Stimulated activated CD8-positive, alpha-beta memory T cell treated with anti-CD3 and anti-CD28 coated beads, Interleukin-7, amount 100 ng/mL, for 1 hour (primary cell): ENCODE measurements around the gene ACBD5.
A peak's percentile ranks its signal among the peaks of the same experiment; 100 is the strongest.
"Not testable (repeated sequence)": the region's sequence is repeated elsewhere in the genome, so short reads cannot be mapped to it uniquely, and the experiment has no call there.

Source experiments
- DNase-seq, 2 donors: peaks; one replicate each; pipeline ENCODE4 v3.0.0-alpha.2; 2020; ENCODE audit warnings: low read depth in 2 of 2

The ACBD5 gene

DNA sequence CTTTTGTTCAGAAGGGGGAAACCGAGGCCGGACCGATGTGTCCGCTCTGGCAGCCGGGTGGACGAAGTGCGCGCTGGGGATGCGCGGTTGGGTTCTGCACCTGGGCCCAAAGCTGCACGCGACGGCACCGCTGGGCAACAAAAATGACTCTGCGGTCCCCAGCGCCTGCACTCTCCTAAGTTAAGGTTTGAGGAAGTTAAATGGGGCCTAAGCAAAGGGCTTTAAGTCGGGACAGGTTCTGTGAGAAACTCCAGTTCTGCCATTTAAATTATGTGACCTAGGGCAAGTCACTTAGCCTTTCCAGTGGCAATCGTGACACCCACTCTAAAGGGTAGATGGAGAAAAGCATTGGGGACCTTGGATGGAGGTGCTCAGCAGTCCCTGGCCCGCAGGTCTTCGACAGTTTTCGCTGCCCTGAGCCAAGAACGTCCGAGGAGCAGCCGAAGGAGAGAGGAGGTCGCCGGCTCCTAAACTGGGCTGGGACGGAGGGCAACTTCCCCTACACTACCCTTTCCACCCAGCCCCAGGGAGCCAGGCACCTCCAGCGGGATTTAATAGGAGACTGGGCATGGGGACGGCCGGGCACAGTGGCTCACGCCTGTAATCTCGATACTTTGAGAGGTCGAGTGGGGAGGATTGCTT is 534 bp upstream of the ACBD5 start:
- peak in 1 of 2 donors; percentile 13 for DNase-seq

DNA sequence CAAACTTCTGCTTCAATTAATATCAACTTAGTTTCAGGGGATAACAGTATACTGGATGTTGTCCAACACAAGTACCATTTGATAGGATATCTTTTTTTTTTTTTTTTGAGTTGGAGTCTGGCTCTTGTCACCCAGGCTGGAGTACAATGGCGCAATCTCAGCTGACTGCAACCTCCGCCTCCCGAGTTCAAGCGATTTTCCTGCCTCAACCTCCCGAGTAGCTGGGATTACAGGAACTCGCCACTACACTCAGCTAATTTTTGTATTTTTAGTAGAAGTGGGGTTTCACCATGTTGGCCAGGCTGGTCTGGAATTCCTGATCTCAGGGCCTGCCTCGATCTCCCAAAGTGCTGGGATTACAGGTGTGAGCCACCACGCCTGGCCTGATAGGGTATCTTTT is 3.1 kb downstream of the ACBD5 start:
- not testable (repeated sequence) for DNase-seq

DNA sequence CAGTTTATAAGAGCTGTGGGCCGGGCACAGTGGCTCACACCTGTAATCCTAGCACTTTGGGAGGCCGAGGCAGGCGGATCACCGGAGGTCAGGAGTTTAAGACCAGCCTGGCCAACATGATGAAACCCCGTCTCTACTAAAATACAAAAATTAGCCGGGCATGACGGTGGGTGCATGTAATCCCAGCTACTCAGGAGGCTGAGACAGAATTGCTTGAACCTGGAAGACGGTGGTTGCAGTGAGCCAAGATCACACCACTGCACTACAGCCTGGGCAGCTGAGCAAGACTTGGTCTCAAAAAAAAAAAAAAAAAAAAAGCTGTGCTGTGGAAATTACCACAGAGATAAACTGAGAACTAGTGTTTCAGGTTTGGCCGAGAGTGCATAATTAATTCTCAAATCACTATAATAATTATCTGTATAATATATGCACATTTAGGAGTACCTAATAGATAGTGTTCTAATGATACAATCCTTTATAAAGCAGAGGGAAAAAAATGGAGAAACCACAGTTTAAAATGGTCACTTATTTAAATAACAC is 3.9 kb downstream of the ACBD5 start:
- DNase-seq: not testable (repeated sequence)

DNA sequence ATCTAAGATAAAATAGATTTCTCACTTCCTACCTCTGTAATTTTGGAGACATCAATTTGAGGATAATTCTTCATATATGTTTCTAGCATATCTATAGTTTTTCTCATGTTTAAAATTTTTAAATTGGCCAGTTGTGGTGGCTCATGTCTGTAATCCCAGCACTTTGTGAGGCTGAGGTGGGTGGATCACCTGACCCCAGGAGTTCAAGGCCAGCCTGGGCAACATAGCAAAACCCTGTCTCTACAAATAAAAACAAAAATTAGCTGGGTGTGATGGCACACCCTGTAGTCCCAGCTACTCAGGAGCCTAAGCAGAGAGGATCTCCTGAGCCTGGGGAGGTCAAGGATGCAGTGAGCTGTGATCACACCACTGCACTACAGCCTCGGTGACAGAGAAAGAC is 4.9 kb downstream of the ACBD5 start:
- no peak for DNase-seq

DNA sequence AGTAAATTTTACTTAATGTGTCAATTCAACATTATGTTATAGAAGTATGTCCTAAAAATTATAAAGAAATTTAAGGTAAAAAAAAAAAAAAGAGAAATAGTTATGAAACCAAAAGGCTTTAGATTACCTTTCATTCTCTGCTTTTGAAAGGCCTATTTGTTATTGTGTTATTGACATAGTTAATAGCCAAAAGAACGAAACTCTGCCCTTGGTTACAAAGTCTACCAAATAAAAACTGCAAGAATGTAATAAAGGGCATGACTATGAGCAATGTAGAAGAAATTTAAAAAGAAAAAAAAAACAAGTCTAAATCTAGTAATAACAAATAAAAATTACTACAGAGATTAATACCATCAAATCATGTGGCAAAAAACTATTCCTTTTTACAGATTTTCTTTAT is 10.6 kb downstream of the ACBD5 start:
- no peak for DNase-seq

DNA sequence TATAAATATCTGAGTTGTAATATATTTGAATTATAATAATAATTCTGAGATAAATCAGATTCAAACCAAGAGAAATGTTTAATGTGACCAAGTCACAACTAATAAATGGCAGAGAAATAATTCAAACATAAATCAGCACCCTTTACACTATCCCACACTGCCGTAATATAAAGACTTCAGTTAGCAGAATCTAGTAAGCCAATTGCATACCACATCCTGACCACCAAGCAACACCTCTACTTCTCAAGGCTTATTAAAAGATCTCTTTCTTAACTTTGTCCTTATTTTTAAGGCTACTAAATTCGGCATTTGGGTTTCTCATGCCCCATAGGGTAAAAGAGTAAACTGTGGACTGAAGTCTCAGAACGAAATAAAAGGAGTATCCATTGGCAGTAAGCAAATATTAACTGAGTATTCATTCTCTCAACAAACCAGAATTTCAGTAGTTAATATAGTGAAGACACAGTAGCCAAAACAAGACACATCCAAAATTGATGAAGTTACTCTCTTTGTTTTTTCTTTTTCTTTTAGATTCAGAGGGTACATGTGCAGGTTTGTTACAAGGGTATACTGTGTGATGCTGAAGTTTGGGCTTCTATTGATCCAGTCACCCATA is 14.8 kb downstream of the ACBD5 start:
- no peak for DNase-seq

DNA sequence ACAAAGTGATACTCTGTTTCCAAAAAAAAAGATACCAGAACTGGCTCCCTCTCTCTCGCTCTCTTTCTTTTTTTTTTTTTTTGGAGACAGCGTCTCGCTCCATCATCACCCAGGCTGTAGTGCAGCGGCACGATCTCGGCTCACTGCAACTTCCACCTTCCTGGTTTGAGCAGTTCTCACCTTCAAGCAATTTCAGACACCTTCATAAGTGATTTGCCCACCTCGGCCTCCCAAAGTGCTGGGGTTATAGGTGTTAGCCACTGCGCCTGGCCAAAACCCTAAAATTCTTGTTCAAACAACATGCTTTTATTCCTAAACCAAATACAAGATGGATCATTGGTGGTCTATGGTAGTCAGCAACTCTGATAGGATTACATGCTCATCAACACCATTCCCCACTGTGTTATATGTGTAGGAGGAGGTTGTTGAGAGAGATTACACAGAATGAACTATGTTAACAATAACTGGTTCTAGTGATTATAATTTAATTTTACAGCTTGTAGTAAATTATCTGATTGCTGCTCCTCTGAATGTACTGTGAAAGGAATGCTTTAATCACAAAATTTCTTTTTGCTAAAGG is 15.5 kb downstream of the ACBD5 start:
- peak in 1 of 2 donors; percentile 6 for DNase-seq

DNA sequence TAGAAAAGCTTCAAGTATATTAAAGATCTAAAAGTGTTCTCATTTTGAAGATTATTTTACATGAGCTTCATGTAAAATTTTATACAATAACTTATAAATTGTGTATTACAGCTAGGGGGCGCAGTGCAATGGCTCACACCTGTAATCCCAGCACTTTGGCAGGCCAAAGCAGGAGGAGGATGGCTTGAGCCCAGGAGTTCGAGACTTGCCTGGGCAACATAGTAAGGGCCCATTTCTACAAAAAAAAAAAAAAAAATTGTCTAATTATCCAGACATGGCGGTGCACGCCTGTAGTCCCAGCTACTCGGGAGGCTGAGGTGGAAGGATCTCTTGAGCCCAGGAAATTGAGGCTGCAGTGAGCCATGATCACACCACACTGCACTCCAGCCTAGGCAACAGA is 16.6 kb downstream of the ACBD5 start:
- DNase-seq: no peak

DNA sequence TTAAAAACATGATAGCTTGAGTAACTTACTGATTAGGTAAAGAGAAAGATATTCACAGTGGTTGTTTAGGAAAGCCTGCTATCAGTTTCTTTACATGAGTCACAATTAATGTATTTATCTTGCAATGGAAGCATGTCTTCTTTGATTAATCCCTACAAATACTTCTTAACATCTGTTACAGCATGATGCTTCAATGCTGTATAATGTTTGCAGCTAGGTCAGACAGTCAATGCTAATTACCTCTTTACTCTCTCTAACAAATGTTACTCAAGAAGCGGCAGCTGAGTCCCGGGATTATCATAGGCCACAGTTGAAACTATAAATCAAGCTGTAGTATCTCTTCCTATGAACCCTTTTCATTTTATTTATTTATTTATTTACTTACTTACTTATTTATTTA is 33.2 kb downstream of the ACBD5 start:
- DNase-seq: no peak

DNA sequence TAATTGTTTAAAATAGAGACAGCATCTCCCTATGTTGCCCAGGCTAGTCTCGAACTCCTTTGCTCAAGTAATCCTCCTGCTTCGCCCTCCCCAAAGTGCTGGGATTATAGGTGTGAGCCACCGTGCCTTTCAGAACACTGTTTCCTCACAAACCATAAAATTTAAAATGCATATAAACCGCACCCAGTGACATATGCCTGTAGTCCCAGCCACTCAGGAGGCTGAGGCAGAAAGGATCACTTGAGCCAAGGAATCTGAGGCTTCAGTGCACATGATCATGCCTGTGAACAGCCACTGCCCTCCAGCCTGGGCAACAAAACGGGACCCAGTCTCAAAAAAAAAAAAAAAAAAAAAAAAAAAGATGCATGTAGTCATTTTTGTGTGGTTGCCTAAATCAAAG is 36.8 kb downstream of the ACBD5 start:
- no peak for DNase-seq

DNA sequence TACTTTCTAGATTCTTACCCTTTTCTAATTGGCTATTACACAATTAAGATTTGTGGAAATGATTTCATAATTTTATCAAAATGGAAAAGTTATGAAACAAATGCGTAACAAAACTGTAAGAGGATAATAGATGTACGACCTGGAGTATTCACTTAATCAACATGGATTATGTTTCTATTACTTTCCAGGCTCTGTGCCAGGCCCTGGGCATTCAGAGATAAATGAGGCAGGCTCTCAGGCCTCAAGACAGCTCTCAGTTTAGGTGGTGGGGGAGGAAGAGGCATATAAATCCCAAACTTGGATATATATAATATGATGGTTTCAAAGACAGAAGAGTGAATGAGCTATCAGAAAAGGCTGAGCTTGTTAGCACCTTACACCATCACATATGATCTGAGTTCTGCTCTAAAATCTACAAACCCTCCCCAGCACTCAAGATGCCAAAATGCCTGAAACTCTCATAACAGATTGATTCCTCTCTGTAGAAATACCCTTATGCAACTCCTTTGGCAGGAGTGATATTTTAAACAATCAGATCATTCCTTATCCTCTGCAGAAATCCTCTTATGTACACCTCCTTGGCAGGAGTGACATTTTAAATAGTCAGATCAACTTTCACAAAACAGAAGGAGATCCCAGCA is 42.5 kb downstream of the ACBD5 start:
- DNase-seq: no peak

DNA sequence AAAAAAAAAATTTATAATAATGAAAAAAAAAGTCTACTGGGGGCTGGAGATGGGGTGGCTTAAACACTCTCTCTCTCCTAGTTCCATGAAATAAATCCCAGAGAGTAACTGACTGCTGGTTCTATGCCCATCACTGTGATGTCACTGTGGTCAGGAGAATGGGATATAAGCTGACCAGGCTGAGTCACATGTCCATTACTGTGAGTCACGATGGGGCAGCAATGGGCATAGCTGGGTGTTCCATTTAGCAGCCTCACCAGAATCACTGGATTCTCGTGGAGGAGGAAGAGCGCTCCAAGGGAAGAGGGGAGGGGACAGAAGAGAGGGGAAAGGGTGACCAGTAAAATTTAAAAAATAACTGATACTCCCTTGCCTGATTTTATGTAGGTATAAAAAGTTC is 48.3 kb downstream of the ACBD5 start:
- no peak for DNase-seq

DNA sequence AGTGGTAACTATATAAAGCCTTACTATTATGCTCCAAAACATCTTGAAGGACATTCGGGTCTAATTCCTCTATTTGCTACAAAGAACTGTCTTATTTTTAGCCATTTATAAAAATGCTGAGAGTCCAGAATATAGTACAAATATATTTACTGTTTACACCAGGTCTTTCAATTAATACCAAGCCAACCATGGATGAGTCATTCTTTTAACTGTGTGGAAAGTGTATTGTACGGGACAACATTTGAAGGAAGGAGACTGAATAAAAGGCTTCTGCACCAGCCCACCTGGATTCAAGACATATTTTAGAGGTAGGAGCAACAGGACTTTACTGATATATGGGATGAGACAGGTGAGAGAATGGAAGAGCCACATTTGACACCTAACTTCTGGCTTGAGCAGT is 50.1 kb downstream of the ACBD5 start:
- no peak for DNase-seq

DNA sequence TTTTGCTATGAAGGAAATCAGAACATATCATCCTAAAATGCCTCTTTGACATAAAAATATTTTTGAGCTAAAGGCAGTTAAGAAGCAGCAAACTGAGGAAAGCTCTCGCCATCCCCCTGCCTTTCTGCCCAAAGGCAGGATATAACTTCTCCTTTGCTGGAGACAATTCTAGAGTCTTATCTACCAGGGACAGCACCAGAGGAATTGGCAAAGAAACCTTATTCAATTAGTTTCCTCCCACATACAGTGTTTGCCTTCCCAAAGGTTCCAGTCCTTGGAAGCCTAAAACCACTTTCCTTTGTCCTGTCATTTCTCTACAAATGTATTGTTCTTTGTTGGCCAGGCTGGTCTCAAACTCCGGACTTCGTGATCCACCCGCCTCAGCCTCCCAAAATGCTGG is 51.7 kb downstream of the ACBD5 start:
- no peak for DNase-seq

DNA sequence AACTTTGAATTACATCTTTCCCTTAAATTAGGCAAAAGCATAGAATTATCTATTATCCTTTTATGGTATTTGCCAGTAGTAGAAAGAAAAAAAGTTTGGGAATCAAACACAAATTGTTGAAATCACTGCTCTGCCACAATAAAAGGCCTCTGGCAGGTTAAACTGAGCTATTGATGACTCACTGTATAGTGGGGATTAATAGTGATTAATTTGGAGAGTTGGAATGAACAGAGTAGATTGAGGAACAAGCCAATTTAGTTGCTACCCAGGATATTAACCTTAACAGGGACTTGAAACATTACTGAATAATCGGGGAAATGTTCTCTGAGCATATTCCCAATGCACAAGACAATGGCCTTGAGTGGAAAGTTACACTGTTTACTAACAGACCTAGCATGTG is 52.3 kb downstream of the ACBD5 start:
- DNase-seq: no peak

DNA sequence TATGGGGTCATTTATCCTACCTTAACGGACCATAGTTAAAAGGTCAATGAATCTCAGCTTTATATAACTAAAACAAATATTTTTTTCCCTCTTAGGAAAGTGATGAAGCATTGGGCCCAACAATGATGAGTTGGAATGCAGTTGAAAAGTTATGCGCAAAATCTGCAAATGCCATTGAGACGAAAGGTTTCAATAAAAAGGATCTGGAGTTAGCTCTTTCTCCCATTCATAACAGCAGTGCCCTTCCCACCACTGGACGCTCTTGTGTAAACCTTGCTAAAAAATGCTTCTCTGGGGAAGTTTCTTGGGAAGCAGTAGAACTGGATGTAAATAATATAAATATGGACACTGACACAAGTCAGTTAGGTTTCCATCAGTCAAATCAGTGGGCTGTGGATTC is 70.7 kb downstream of the ACBD5 start:
- DNase-seq: no peak

DNA sequence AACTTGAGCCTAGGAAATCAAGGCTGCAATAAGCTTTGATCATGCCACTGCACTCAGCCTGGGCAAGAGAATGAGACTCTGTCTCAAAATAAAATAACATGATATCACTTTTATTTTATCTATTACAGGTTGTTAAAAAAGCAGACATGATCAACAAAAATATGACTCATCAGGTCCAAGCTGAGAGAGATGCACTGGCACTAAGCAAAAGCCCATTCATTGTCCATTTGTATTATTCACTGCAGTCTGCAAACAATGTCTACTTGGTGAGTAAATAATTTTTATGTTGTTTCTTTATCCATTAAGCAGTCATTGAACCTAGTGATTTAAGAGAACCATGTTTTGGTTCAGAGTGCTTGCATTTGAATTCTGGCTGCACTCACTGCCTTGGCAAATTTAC is 82.2 kb downstream of the ACBD5 start:
- DNase-seq: no peak

DNA sequence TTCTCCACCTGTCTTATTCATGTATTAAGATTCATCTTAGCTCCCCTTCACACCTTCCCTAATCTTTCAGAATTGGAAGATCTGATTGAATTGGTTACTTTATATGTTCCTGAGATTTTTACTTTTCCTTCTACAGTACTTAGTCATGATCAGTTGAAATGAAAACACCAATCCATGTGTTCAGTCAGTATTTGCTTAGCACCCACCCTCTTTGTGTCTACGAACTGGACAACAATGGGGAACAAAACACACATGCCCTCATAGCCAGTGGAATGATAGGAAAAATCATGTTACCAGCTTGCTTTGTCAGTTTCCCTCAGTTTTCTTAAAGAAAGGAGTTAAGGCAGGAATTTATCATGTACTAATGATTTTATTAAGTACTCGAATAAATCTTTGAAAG is 83.4 kb downstream of the ACBD5 start:
- DNase-seq: no peak

DNA sequence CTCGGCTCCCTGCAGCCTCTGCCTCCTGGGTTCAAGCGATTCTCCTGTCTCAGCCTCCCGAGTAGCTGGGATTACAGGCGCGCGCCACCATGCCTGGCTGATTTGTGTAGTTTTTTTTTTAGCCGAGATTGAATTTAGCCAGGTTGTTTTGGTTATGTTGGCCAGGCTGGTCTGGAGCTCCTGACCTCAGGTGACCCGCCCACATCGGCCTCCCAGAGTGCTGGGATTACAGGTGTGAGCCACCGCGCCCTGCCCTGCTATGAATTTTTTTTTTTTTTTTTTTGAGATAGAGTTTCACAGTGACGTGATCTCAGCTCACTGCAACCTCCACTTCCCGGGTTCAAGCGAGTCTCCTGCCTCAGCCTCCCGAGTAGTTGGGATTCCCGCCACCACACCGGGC is 84.0 kb downstream of the ACBD5 start:
- not testable (repeated sequence) for DNase-seq

DNA sequence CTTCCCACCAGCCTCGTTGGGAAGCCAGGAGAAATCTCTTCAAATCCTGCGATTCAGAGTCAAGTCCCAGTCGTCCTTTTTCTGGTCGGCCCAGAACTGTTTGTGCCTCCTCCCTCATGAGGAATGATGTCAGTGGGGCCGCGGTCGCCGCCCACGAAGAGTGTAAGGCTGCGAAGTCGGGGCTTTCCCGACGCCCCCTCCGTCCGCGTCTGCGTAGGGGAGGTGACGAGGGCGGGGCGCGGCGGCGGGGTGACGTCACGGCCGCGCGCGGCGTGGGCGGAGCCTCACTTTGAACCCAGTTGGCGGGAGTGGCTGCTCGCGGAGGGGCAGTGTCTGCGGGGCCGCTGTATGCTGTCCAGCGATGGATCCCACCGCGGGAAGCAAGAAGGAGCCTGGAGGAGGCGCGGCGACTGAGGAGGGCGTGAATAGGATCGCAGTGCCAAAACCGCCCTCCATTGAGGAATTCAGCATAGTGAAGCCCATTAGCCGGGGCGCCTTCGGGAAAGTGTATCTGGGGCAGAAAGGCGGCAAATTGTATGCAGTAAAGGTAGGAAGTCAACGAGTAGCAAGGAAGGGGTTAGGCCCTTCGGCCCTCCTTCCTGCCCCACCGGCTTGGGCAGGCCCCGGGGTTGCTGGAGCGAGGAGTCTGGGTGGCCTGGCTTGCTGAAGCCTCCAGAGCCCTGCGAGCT is 85.4 kb downstream of the ACBD5 start, which contains the start of gene MASTL:
Gene MASTL, plus strand, starts transcription at position 287 of the 689 bp plus-strand sequence. Its CDS starts 75 bp downstream, at position 362.
- DNase-seq: peak; percentile 86 to 92

DNA sequence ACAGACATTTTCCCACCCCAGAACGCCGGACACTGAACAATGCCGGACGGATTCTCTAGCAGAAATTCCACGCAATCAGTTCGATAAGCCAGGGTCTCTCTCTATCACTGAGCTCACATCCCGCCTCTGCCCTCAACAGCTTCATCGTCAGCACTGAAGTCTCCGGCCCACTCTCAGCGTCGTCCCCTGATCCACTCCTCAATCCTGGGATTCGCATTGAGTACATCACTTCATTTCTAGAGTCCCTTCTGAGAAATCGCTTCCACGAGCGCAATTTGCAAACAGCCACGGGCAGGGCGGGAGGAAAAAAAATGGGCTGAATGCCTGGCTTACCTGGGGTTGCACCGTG is 86.8 kb downstream of the ACBD5 start:
- no peak for DNase-seq

DNA sequence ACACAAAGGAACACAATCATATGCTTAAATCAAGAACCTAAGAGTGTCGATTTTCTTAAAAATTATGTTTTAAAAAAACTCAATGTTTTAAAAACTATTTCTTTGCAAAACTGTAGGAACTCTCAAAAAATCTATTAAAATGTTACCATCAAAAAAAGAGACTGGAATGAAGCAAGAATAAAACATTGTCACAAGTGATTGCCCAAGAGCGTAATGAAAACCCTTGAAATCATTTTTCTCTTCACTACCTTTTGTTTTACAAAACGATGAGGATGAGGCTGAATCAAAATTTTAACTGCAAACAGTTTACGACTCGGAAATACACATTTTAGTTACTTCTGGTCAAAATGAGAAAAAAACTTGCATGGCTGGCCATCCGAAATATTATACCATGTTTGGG is 87.3 kb downstream of the ACBD5 start:
- no peak for DNase-seq
